Subcutaneous adipose tissue (tissue), 4 donors: ENCODE measurements around the gene AEBP2. TPM values are rescaled to one million over a fixed set of nuclear protein-coding genes. Genes with fewer than 3 reads are reported as not detected.

ENCODE experiments used
- total RNA-seq, 4 donors: library from RNA; depleted of rRNA; stranded (reverse); fragments of >200 nt; gene quantifications; one replicate each; pipeline ENCODE4 v1.1.0, GENCODE V29; 2016
- TF ChIP-seq, protein P1 (sequence below): fragments of 450-650 bp; IDR thresholded peaks from one replicate; pipeline ENCODE4 v1.5.1; 2016; ENCODE audit warnings: low read depth, mild to moderate bottlenecking, control low read depth, antibody characterized with exemption, moderate library complexity

AEBP2 gene
- total RNA-seq, 4 donors from 2014 or later, result 35.5 to 46.0 (median 41.7) TPM

GRCh38 chr12:19520646-19521415 is 81.5 kb downstream of the AEBP2 start:
- TF ChIP-seq, protein P1, sequence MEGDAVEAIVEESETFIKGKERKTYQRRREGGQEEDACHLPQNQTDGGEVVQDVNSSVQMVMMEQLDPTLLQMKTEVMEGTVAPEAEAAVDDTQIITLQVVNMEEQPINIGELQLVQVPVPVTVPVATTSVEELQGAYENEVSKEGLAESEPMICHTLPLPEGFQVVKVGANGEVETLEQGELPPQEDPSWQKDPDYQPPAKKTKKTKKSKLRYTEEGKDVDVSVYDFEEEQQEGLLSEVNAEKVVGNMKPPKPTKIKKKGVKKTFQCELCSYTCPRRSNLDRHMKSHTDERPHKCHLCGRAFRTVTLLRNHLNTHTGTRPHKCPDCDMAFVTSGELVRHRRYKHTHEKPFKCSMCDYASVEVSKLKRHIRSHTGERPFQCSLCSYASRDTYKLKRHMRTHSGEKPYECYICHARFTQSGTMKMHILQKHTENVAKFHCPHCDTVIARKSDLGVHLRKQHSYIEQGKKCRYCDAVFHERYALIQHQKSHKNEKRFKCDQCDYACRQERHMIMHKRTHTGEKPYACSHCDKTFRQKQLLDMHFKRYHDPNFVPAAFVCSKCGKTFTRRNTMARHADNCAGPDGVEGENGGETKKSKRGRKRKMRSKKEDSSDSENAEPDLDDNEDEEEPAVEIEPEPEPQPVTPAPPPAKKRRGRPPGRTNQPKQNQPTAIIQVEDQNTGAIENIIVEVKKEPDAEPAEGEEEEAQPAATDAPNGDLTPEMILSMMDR, result no peak

GRCh38 chr12:19525274-19525673 is 86.0 kb downstream of the AEBP2 start:
- TF ChIP-seq, protein P1, result no peak

- TF ChIP-seq, protein P1, result no peak
These were observed 88.6 kb downstream of the AEBP2 start for GRCh38 chr12:19527866-19528265.

DNA sequence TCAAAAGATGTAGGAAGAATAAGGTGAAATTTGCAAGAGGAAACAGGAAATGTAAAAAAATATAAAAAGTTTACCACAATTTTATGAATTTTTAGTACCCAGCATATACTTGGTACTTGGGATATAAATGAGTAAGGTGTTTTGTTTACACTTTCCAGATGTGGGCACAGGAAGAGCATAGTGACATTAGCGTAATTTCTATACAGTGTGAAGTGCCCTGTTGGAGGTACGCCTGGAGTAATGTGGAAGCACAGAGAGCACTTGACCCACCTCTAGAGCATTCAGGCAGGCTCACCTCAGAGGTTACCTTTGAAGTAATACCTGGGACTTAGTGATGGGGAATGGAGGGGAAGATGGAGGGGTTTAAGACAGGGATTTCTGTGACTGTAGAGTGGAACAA is 89.5 kb downstream of the AEBP2 start:
- TF ChIP-seq, protein P1, result no peak

DNA sequence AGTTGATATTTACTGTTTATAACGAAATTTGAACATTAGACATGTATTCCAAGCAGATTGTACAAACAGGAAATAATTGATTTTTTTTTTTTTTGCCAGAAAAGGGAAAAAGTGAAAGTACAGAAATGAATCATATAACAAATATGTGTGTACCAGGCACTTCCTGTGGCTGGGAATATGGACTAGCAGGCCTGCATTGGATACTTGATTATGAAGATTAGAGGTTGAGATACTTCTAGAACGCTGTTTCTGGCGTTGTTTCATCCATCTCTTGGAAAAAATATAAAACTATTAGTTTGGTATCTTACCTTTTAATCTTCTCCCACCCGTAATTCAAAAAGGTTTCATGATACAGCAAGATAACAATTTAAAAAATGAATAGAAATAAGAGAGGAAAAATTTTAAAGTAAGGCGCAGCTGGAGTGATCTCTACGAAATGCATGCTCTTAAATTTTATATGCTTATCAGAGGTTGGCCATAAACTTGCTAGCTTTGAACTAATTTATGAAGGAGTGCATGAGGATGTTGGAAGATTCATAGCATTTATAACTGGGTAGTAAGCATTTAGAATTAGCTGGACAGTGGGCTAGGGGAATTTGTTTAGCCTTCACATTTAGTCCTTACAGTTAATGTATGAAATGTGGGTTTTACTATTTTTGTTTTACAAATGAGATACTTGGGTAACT is 90.8 kb downstream of the AEBP2 start:
- TF ChIP-seq, protein P1, result no peak

DNA sequence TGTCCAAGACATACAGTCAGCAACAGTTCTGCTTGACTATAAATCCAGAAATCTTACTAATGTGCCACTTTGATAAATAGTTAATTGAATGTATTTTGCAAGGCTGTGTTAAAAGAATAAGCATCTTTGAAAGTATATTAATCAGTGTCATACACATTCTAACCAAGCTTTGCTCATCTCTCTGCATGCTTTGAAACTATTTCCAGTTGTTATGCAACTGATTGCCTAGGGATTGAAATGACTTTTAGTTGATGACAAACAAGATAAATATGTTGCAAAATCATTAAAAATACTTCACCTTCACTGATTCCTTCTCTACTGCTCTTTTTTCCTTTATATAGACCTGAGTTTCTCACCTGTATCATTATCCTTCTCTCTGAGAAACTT is 91.3 kb downstream of the AEBP2 start:
- TF ChIP-seq, protein P1, result no peak

DNA sequence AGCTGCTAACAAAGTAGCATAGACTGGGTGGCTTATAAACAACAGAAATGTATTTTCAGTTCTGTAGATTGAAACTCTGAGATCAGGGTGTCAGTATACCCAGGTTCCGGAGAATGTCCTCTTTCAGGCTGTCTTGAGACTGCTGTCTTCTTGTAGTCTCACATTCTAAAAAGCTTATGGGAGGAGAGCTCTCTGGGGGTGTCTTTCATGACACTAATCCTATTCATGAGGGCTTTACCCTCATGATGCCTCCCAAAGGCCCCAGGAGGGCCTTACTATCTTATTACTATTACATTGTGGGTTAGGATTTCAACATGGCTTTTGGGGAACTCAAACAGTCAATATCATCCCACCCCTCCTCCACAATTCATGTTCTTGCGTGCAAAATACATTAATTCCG is 94.3 kb downstream of the AEBP2 start:
- TF ChIP-seq, protein P1, result no peak
